H9 (cell line): Measurements from ENCODE around the gene ILF3. TPM values are rescaled to one million over a fixed set of nuclear protein-coding genes. Genes with fewer than 3 reads are reported as not detected.

Experiments used
- DNase-seq: peaks from one replicate; pipeline ENCODE4 v3.0.0-alpha.2; 2017
- H2AFZ ChIP-seq: one replicate; pipeline ENCODE4 v1.6.1; 2013; ENCODE audit warnings: mild to moderate bottlenecking, low read length, control low read depth, moderate library complexity
- H2AK5ac ChIP-seq: 2 replicates; pipeline ENCODE4 v1.6.1; 2013; ENCODE audit warnings: low read length, control low read depth, mixed read lengths; ENCODE audit not compliant: insufficient read length
- H2BK120ac ChIP-seq: one replicate; pipeline ENCODE4 v1.6.1; 2013; ENCODE audit warnings: low read depth, mild to moderate bottlenecking, low read length, control low read depth, inconsistent platforms; ENCODE audit not compliant: poor library complexity, severe bottlenecking
- H2BK12ac ChIP-seq: 2 replicates; pipeline ENCODE4 v1.6.1; 2013; ENCODE audit warnings: low read length, control low read depth, mixed read lengths, low read depth; ENCODE audit not compliant: insufficient read length
- H2BK15ac ChIP-seq: 2 replicates; pipeline ENCODE4 v1.6.1; 2013; ENCODE audit warnings: low read depth, low read length, control low read depth
- H2BK20ac ChIP-seq: one replicate; pipeline ENCODE4 v1.6.1; 2013; ENCODE audit warnings: low read depth, mild to moderate bottlenecking, low read length, control low read depth, inconsistent platforms; ENCODE audit not compliant: poor library complexity, severe bottlenecking
- H2BK5ac ChIP-seq: 2 replicates; pipeline ENCODE4 v1.6.1; 2013; ENCODE audit warnings: low read length, control low read depth, mixed read lengths; ENCODE audit not compliant: insufficient read length
- H3K14ac ChIP-seq: 2 replicates; pipeline ENCODE4 v1.6.1; 2013; ENCODE audit warnings: low read length, control low read depth; ENCODE audit not compliant: insufficient read depth
- H3K18ac ChIP-seq: 2 replicates; pipeline ENCODE4 v1.6.1; 2013; ENCODE audit warnings: low read depth, mild to moderate bottlenecking, mixed read lengths, low read length, control low read depth; ENCODE audit not compliant: insufficient read length
- H3K23ac ChIP-seq: 2 replicates; pipeline ENCODE4 v1.6.1; 2013; ENCODE audit warnings: low read length, control low read depth, mixed read lengths, low read depth; ENCODE audit not compliant: insufficient read length
- H3K23me2 ChIP-seq: 2 replicates; pipeline ENCODE4 v1.6.1; 2013; ENCODE audit warnings: low read depth, mild to moderate bottlenecking, mixed read lengths, low read length, control low read depth; ENCODE audit not compliant: insufficient read length, poor library complexity, severe bottlenecking
- H3K27ac ChIP-seq: 2 replicates; pipeline ENCODE4 v1.5.1; 2013; ENCODE audit warnings: low read length, control low read depth, mixed read lengths, low read depth; ENCODE audit not compliant: insufficient read length
- H3K27me3 ChIP-seq: 2 replicates; pipeline ENCODE4 v1.6.1; 2013; ENCODE audit warnings: low read length, control low read depth, inconsistent platforms; ENCODE audit not compliant: insufficient read depth
- H3K4ac ChIP-seq: 2 replicates; pipeline ENCODE4 v1.6.1; 2013; ENCODE audit warnings: low read depth, mild to moderate bottlenecking, control low read depth, inconsistent platforms, low read length, moderate library complexity
- H3K4me1 ChIP-seq: 2 replicates; pipeline ENCODE4 v1.6.1; 2013; ENCODE audit warnings: low read length, control low read depth, inconsistent platforms; ENCODE audit not compliant: insufficient read depth
- H3K4me2 ChIP-seq: 2 replicates; pipeline ENCODE4 v1.6.1; 2013; ENCODE audit warnings: low read length, control low read depth, mixed read lengths; ENCODE audit not compliant: insufficient read length, insufficient read depth
- H3K56ac ChIP-seq: 2 replicates; pipeline ENCODE4 v1.6.1; 2013; ENCODE audit warnings: low read depth, mild to moderate bottlenecking, mixed read lengths, low read length, control low read depth; ENCODE audit not compliant: insufficient read length
- H3K79me1 ChIP-seq: 2 replicates; pipeline ENCODE4 v1.6.1; 2013; ENCODE audit warnings: low read depth, mild to moderate bottlenecking, moderate library complexity, low read length, control low read depth, inconsistent platforms; ENCODE audit not compliant: insufficient read depth, poor library complexity, severe bottlenecking
- H3K79me2 ChIP-seq: 2 replicates; pipeline ENCODE4 v1.6.1; 2013; ENCODE audit warnings: low read length, control low read depth, inconsistent platforms; ENCODE audit not compliant: insufficient read depth
- H3K9ac ChIP-seq: 2 replicates; pipeline ENCODE4 v1.6.1; 2013; ENCODE audit warnings: low read length, control low read depth, mixed read lengths; ENCODE audit not compliant: insufficient read length; ENCODE audit errors: extremely low read depth
- H3K9me3 ChIP-seq: one replicate; pipeline ENCODE4 v1.6.1; 2013; ENCODE audit warnings: low read depth, low read length, inconsistent platforms; ENCODE audit not compliant: control insufficient read depth
- H3T11ph ChIP-seq: one replicate; pipeline ENCODE4 v1.6.1; 2013; ENCODE audit warnings: mild to moderate bottlenecking, low read length, control low read depth, inconsistent platforms
- H4K20me1 ChIP-seq: one replicate; pipeline ENCODE4 v1.6.1; 2013; ENCODE audit not compliant: control insufficient read depth, insufficient read length, insufficient read depth
- H4K5ac ChIP-seq: 2 replicates; pipeline ENCODE4 v1.6.1; 2013; ENCODE audit warnings: low read depth, mild to moderate bottlenecking, mixed read lengths, low read length, control low read depth; ENCODE audit not compliant: insufficient read length
- H4K8ac ChIP-seq: replicated peaks from 2 replicates; pipeline ENCODE4 v1.6.1; 2013; ENCODE audit warnings: low read length, control low read depth, mixed read lengths, low read depth; ENCODE audit not compliant: insufficient read length
- H4K91ac ChIP-seq: 2 replicates; pipeline ENCODE4 v1.6.1; 2013; ENCODE audit warnings: low read depth, mild to moderate bottlenecking, moderate library complexity, mixed read lengths, low read length, control low read depth; ENCODE audit not compliant: insufficient read length
- H3K27ac Mint-ChIP-seq, 3 experiments: 2 replicates in 2 of 3; 3 replicates in 1 of 3; pipeline ENCODE4 v1.8.0; 2020 to 2021; ENCODE audit warnings: mixed read lengths in 3 of 3, mild to moderate bottlenecking in 1 of 3, moderate library complexity in 1 of 3
- H3K27me3 Mint-ChIP-seq: 2 replicates; pipeline ENCODE4 v1.8.0; 2021; ENCODE audit warnings: low read depth, mild to moderate bottlenecking, moderate library complexity, mixed read lengths
- H3K36me3 Mint-ChIP-seq, 3 experiments: 2 replicates in 2 of 3; 3 replicates in 1 of 3; pipeline ENCODE4 v1.8.0; 2020 to 2021; ENCODE audit warnings: low read depth in 3 of 3, mixed read lengths in 3 of 3; ENCODE audit not compliant: insufficient read depth in 1 of 3
- H3K4me1 Mint-ChIP-seq, 2 experiments: 2 replicates each; pipeline ENCODE4 v1.8.0; 2020; ENCODE audit warnings: mixed read lengths in 2 of 2
- H3K4me3 Mint-ChIP-seq, 2 experiments: 2 replicates in 1 of 2; 3 replicates in 1 of 2; pipeline ENCODE4 v1.8.0; 2020 to 2021; ENCODE audit warnings: mild to moderate bottlenecking in 2 of 2, mixed read lengths in 2 of 2, moderate library complexity in 1 of 2
- H3K9me3 Mint-ChIP-seq, 2 experiments: 2 replicates in 1 of 2; 3 replicates in 1 of 2; pipeline ENCODE4 v1.8.0; 2020; ENCODE audit warnings: mild to moderate bottlenecking in 2 of 2, mixed read lengths in 2 of 2, moderate library complexity in 1 of 2
- CTCF ChIP-seq: fragments of 200-600 bp; sonication (generic); conservative IDR thresholded peaks from 3 replicates; pipeline ENCODE4 v1.8.0; 2021; ENCODE audit warnings: antibody characterized with exemption, mild to moderate bottlenecking
- WGBS: extraction: QIAGEN DNeasy Blood & Tissue Kit; methylation state at CpG from one replicate; pipeline ENCODE4 v1.1.7; 2013; ENCODE audit warnings: missing lambda C conversion rate, low lambda C conversion rate, mixed read lengths; ENCODE audit not compliant: insufficient read length; ENCODE audit errors: extremely low coverage; 5-methylcytosine and 5-hydroxymethylcytosine counted together
- total RNA-seq: library from RNA; stranded (reverse); gene quantifications from 2 replicates; pipeline ENCODE4 v1.2.1, GENCODE V29; 2021

ILF3 gene
- total RNA-seq, 1 experiment from 2014 or later, result 841 TPM

GRCh38 chr19:10678813-10679212, 24.7 kb downstream of the ILF3 start:
- H3K4me1 Mint-ChIP-seq, result no peaks in the 10 kb centered on the region
- no peak for TF ChIP-seq CTCF
- H3K9me3 ChIP-seq, result no peaks in the 10 kb centered on the region
- H3K4me1 ChIP-seq, result no peaks in the 10 kb centered on the region
- no peak overlapping the region for H2AFZ ChIP-seq
- no peak overlapping the region for H2AK5ac ChIP-seq
- no peak for DNase-seq
- no peak overlapping the region for H3K14ac ChIP-seq
- no peak overlapping the region for H3K4ac ChIP-seq
- H2BK20ac ChIP-seq, result no peak overlapping the region
- peaks cover 65 to 100% (median 97%) of the 10 kb centered on the region in 3 experiments for H3K36me3 Mint-ChIP-seq
- H2BK120ac ChIP-seq, result no peak overlapping the region
- H4K91ac ChIP-seq, result no peak overlapping the region
- H4K8ac ChIP-seq, result no peak overlapping the region
- no peaks in the 10 kb centered on the region for H3K23me2 ChIP-seq
- peaks cover 11% of the 10 kb centered on the region for H3K79me1 ChIP-seq
- H3K23ac ChIP-seq, result no peak overlapping the region
- no CpG with 5 or more reads among the region's 12 CpGs for WGBS
- H3K27me3 Mint-ChIP-seq, result no peaks in the 10 kb centered on the region; the same call in 1 of the 2 replicates
- H4K5ac ChIP-seq, result no peak overlapping the region
- no peak overlapping the region for H3T11ph ChIP-seq
- H2BK15ac ChIP-seq, result no peak overlapping the region
- peaks cover 3% of the 10 kb centered on the region for H4K20me1 ChIP-seq
- H3K9me3 Mint-ChIP-seq, result no peaks in the 10 kb centered on the region
- H3K27ac ChIP-seq, result no peak overlapping the region
- H2BK12ac ChIP-seq, result no peak overlapping the region
- H2BK5ac ChIP-seq, result no peak overlapping the region
- H3K27me3 ChIP-seq, result no peaks in the 10 kb centered on the region
- no peak overlapping the region for H3K56ac ChIP-seq
- H3K79me2 ChIP-seq, result peaks cover 5% of the 10 kb centered on the region; the same call in 1 of the 2 replicates
- no peak overlapping the region for H3K4me3 Mint-ChIP-seq
- peak overlapping the region in 2 of 3 experiments; percentile 40 to 51; a peak in 3 of 7 replicates for H3K27ac Mint-ChIP-seq
- no peak overlapping the region for H3K18ac ChIP-seq
- H3K9ac ChIP-seq, result no peak overlapping the region
- no peak overlapping the region for H3K4me2 ChIP-seq
